Right lung (tissue), 5 donors: ENCODE data around the gene TMEM52. TPM values are rescaled to one million over a fixed set of nuclear protein-coding genes. Genes with fewer than 3 reads are reported as not detected.
"Not testable (repeated sequence)": the region's sequence is repeated elsewhere in the genome, so short reads cannot be mapped to it uniquely, and the experiment has no call there.

ENCODE experiments used
- DNase-seq, 2 donors: peaks; one replicate each; pipeline ENCODE4 v3.0.0-alpha.2; 2013
- polyA plus RNA-seq, 5 donors: library from polyadenylated mRNA; unstranded; fragments of 120-200 nt; gene quantifications; one replicate each; pipeline versions ENCODE4 v1.2.1 to v1.2.3, GENCODE V29; 2013; ENCODE audit warnings: inconsistent platforms in 1 of 5, low replicate concordance in 1 of 5; ENCODE audit not compliant: insufficient read length in 5 of 5, insufficient read depth in 1 of 5

Gene TMEM52
- polyA plus RNA-seq, 5 donors, result 1.5 to 9.5 (median 2.3) TPM

DNA sequence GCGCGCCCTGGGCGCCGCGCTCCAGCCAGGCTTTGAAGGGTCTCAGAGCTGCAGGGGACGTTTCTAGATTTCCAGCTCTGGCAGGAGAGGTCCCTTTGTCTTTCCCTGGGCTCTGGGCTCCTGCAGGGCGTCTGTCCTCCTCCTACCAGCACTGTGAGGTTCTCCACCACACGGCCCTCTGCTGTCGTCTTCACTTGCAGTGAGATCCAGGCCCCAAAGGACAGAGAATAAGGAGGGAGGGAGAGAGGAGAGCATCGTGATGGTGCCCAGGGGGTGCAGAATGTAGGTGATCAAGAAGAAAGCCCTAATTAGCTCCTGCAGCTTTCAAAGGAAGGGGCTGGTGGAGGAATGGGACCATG, 24.0 kb downstream of the TMEM52 start:
- no peak for DNase-seq

DNA sequence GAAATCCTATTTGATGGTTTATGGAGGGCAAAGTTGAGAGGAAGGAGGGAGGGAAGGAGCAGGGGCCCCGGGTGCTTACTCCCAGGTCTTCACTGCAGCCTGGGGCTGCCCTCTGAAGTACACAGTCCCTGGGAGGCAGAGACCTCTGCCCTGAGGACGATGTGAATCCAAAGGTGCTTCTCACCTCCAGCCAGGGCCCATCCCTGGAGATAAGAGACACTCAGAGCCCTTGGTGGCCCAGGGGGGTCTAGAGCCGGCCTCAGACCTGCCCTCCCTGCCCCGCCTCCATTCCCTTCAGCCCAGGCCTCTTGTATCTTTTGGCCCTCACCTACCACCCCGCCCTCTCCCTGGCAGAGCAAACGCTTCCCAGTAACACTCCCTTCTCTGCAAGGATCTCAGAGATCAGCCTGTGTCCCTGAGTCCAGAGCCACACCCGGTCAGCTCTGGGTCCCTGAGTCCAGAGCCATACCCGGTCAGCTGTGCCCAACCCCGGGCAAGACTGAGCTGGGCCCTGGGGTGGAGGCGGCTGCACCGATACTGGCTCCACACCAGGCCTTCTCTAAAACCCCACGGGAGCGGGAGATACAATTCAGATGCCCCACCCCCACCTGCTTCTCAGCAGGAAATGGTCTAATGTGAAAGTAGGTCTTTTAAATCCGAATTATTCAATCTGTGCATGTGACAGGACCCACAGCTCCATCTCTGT, 24.6 kb downstream of the TMEM52 start:
- DNase-seq, result no peak

DNA sequence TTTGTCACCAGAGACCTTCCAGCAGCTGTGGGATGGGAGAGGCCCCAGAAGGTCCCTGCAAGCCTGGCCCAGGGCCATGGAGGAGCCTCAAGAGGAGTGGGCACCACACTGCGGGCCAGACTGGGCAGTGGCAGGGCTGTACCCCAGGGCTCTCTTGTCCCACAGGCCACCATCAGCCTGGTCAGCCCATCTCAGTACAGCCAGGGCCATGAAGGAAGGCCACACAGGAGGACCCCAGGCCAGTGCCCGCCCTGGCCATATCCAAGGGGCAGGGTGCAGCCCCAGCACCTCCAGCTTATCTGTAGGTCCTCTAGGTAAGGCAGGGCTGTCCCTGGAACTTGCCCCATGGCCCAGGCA, 25.1 kb downstream of the TMEM52 start:
- no peak for DNase-seq

GRCh38 chr1:1893291-1893985, 25.6 kb downstream of the TMEM52 start:
- no peak for DNase-seq

DNA sequence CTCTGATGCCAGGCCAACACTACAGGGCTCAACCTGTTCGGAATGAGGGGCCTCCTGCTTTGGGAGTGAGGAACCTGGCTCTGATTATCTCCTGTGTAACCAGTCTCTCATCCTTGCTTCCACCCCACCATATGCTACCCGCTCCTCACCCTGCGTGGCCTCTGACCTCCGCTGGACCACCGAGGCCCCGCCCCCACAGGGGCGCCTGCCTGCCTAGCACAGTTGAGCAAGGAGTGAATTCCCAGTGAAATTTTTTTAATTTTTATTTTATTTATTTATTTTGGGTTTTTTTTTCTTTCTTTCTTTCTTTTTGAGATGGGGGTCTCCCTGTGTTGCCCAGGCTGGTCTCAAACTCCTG, 26.3 kb downstream of the TMEM52 start:
- no peak for DNase-seq

DNA sequence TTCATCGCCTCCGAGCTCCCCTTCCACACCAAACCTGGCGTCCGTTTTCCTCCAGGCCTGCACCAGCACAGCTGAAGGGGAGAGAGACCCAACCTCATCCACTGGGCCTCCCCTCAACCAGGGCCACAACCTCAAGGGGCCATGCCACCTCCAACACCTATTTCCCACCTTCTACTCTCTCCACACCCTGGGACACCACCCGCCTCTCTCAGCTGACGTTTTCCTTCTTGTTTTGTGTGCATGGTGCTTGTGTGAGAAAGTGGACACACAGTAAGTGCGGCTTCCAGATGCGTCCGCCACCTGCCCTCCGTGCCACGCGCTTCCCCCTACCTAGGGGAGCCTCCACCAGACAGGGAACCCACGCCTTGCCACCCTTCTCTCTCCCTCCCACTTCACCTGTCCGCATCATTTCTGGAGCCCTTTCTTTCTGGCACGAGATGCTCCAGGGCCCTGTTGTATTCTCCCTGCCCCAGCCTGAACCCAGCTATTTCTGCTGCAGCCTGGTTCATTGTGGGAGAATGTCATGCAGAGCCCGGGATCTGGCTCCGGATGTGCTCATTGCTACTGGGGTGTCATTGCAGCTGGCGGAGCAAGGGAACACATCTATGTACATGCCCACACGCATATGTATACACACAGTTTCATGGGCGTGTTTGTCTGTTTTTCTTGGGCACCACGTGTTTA, 26.9 kb downstream of the TMEM52 start:
- DNase-seq, result no peak

DNA sequence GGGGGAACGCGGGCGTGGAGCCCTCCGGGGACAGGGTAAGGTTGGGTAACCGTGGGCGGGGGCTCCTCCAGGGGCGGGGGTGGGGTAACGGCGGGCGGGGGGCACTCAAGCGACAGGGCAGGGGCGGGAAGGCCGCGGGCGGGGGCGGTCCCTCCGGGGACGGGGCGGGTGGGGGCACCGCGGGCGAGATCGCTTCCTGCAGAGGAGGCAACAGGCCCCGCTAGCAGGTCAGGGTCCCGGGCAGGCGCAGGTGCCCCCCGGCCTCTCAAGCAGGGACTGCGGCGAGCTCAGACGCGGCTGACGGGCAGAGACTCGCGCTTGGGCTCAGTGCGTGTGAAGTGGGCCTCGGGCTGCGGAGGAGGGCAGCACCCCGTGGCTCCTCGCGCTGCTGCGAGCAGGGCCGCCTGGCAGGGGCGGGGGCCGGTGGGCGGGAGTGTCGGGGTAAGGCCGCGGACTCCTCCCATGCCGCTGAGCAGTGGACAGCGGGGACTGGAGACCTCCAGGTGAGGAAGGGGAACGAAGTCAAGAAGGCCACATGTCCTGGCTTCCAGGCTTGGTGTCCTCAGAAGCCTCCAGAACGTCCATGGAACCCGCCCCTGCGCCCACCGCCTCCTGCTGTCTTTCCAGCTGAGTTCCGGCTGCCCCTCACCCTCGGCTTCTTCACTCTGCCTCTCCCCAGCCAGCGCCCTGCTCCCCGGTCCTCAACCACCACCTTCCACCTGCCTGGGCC, 27.6 kb downstream of the TMEM52 start:
- peak; percentile 59 to 61 for DNase-seq

DNA sequence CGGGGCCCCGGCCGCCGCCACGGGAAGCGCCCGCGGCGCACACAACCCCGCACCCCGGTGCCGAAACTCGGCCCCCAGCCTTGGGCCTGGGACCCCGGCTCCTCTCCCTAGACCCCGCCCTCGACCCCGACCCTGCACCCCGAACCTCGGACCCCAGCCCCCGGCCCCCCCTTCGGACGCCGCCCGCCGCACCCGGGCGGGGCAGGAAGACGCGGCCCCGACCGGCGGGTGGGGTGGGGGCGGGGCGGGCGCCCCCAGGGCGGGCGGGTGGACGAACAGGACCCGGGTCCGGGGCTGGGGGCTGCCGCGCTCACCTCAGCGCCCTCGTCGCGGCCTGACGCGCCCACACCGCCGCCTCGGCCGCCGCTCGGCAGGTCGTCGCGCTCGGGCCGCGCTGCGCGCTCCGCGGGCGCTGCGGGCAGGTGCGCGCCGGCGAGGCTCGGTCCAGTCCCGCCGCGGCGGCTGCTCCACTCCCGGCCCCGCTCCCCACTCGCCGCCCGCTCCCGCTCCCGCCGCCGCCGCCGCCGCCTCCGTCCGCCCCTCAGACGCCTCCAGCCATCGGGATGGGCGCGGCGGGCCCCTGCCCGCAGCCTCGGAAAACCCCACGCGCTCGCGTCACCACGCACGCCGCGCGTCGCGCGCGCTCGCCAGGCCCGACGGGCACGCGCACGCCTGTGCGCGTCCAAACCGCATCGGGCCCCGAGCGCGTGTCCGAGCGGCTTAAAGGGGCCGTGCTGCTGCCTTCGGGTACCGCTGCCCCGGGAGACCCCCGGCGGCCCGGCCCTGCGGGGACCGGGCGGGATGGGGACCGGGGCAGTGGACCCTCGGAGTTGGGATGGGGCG, 28.4 kb downstream of the TMEM52 start, which contains the start of gene GNB1:
Gene GNB1 (minus strand): TSS at position 582 of the 843 bp plus-strand sequence. CDS start 65,634 bp downstream, outside the sequence.
- DNase-seq, result peak; percentile 94 to 96

DNA sequence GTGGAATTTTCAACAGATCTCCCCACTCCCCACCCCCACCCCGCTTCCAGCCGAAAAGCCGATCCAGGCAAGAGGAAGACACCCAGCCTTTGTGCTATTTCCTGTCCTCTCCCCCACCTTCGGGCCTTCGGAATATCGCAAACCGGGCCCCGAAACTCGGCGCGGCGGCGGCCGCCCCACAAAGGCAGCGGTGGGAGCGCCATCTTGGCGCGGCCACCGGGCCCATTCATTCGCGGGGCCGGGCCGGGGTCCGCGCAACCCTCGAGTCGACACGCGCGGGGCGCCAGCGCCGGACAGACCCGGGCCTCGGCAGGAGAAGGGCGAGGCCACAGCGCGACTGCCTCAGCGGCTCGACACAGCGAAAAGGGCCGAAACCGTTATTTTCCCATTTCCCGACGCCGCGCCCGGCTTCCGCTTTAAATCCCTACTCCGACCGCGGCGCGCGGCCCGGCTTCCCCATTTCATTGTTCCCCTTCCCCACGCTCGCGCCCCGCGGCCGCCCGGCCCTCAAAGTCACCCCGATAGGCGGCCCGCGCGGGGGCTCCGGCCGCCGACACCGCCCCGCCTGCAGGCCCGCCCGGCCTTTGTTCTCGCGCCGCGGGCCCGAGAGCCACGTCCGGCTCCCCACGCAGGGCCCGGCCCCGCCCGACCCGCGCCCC, 29.1 kb downstream of the TMEM52 start:
- no peak for DNase-seq

- DNase-seq, result no peak
Measured at GRCh38 chr1:1889090-1889750, 29.9 kb downstream of the TMEM52 start.

DNA sequence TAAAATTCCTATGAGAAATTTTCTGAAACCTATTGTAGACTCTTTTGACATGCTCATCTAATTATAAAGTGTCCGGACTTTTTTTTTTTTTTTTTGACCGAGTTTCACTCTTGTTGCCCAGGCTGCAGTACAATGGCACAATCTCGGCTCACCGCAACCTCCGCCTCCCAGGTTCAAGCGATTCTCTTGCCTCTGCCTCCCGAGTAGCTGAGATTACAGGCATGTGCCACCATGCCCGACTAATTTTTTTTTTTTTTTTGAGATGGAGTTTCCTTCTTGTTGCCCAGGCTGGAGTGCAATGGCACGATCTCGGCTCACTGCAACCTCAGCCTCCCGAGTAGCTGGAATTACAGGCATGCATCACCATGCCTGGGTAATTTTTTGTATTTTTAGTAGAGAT, 35.2 kb downstream of the TMEM52 start:
- DNase-seq, result not testable (repeated sequence)

GRCh38 chr1:1883092-1883873, 35.8 kb downstream of the TMEM52 start:
- DNase-seq, result no peak

DNA sequence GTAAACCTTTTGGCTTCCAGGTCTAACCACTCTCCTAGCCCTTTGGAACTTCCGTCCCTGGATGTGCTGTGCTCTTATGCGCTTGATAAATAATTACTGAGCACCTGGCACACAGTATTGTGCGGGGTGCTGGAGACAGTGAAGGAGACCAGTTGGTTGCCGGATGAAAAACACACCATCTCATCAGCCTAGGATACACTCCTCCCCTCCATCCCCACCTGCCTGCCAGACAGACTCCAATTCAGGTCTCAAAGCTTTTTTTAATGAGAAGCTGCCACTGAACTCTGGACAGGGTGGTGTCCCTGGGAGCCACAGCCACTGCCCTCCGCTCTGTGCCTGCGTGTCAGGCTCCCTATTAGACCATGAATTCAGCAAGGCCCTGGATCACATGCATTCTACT, 37.4 kb downstream of the TMEM52 start:
- no peak for DNase-seq

GRCh38 chr1:1880617-1881312, 38.3 kb downstream of the TMEM52 start:
- no peak for DNase-seq

- no peak for DNase-seq
Measured at GRCh38 chr1:1879942-1880341, 39.1 kb downstream of the TMEM52 start.

- DNase-seq, result no peak
Measured at GRCh38 chr1:1877865-1878436, 41.1 kb downstream of the TMEM52 start.

GRCh38 chr1:1876335-1876930, 42.6 kb downstream of the TMEM52 start:
- no peak for DNase-seq

DNA sequence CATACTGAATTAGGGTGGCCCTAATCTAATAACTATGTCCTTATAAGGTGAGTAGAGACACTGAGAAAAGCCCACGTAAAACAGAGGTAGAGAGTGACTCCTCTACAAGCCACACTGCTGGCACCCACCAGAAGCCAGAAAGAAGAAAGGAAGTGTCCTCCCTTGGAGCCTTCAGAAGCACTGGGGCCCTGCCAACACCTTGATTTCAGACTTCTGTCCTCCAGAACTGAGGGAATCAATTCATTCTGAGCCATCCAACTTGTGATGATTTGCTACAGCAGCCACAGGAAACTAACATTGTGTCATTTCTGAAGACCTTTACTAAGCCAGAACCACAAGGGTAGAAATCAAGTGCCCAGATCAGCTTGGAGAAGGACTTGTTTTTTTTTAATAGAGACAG, 43.1 kb downstream of the TMEM52 start:
- DNase-seq, result no peak
